Hepatocyte (in vitro differentiated cells): Measurements from ENCODE around the gene GRPR.
A peak's percentile ranks its signal among the peaks of the same experiment; 100 is the strongest.

Experiments used
- EZH2phosphoT487 ChIP-seq: fragments of 200-600 bp; sonication (generic); IDR thresholded peaks from one replicate; pipeline ENCODE4 v1.6.1; 2018; ENCODE audit warnings: antibody characterized with exemption, mild to moderate bottlenecking, low read depth, moderate library complexity; ENCODE audit not compliant: unreplicated experiment, severe bottlenecking
- TF ChIP-seq, protein P1 (sequence below): fragments of 200-600 bp; sonication (generic); IDR thresholded peaks from 2 replicates; pipeline ENCODE4 v1.5.1; 2016; ENCODE audit warnings: antibody characterized with exemption, mild to moderate bottlenecking; ENCODE audit not compliant: poor library complexity

DNA sequence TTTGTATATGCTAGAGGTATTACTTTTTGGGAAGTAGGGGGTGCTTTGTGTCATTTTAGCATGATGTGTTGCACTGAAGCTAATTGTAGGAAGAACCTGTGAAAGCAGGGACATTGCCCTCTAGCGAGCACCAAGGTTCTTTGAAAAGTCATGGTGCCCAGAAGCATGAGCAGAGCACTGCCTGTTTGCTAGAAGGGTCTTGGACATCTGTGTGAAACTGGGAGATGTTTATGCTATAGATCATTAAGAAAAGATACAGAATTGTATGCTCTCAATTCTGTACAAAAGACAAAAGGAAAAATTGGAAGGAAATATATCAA, 14.7 kb downstream of the GRPR start:
- TF ChIP-seq, protein P1, sequence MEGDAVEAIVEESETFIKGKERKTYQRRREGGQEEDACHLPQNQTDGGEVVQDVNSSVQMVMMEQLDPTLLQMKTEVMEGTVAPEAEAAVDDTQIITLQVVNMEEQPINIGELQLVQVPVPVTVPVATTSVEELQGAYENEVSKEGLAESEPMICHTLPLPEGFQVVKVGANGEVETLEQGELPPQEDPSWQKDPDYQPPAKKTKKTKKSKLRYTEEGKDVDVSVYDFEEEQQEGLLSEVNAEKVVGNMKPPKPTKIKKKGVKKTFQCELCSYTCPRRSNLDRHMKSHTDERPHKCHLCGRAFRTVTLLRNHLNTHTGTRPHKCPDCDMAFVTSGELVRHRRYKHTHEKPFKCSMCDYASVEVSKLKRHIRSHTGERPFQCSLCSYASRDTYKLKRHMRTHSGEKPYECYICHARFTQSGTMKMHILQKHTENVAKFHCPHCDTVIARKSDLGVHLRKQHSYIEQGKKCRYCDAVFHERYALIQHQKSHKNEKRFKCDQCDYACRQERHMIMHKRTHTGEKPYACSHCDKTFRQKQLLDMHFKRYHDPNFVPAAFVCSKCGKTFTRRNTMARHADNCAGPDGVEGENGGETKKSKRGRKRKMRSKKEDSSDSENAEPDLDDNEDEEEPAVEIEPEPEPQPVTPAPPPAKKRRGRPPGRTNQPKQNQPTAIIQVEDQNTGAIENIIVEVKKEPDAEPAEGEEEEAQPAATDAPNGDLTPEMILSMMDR = peak; percentile 32
- no peak for TF ChIP-seq EZH2phosphoT487
